Measurements from ENCODE around the gene DYNLT2B.
"Not testable (repeated sequence)": the region's sequence is repeated elsewhere in the genome, so short reads cannot be mapped to it uniquely, and the experiment has no call there.

The DYNLT2B gene

DNA sequence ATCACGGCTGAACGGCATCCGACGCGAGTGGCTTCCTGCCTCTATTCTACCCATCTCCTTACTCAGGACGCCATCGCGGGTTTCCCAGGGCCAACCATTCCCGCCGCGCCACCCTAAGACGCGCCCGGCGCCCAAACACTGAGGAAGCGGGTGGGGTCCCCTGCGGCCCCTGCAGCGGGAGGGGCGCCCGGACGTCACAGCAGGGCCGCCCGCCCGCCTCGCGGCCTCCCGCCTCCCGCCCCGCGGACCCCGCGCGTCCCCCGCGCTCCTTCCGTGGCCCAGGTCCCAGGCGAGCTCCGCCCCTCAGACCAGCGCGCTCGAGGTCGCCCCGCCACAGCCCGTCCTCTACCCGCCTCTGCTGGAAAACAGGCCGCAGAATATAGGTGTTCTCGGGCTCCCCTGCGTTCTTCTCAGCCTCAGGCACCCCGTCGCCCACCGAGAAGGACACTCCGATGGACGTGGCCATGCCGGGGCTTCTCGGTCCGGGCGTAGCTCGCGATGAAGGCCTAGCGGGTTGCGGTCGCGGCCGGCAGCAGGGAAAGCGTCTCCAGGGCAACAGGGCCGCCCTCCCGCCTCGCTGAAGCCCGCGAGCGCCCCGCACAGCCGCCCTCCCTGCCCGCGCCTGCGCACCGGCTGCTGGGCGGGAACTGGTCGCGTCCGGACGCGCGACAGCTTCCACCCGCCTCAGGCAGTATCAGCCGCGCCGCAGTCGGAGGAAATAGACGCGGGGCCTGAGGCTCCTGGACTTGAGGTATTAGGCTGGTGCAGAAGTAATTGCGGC, at the start of gene DYNLT2B:
Gene DYNLT2B (minus strand): TSS at position 554 of the 781 bp plus-strand sequence. CDS start 88 bp downstream, at position 466.
- peak; percentile 54 for DNase-seq (ENCODE audit: low read depth)

DNA sequence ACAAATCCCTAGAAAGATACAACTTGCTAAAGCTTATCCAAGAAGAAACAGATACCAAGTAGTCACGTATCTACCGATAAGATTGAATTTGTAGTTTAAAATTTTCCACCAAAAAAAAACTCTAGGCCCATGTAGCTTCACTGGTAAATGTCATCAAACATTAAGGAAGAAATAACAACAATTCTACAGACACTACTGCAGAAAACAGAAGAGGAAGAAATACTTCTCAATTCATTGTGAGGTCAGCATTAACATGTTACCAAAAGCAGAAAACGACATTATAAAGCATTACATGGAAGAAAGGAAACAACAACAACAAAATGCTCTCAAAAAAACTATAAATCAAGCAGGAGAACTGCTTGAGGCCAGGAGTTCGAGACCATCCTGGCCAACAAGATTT, 47.7 kb upstream of the DYNLT2B start:
- no peak for DNase-seq (ENCODE audit: low read depth)

DNA sequence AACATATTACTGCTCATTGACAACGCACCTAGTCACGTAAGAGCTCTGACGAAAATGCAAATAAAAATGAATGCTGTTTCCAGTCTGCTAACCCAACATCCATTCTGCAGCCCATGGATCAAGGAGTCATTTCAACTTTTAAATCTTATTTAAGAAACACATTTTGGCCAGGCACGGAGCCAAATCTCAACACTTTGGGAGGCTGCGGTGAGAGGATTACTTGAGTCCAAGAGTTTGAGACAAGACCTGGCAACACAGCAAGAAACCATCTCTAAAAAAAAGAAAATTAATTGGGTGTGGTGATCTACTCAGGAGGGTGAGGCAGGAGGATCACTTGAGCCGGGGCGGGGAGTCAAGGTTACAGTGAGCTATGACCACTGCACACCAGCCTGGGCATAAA, 42.5 kb upstream of the DYNLT2B start:
- no peak for DNase-seq (ENCODE audit: low read depth)

DNA sequence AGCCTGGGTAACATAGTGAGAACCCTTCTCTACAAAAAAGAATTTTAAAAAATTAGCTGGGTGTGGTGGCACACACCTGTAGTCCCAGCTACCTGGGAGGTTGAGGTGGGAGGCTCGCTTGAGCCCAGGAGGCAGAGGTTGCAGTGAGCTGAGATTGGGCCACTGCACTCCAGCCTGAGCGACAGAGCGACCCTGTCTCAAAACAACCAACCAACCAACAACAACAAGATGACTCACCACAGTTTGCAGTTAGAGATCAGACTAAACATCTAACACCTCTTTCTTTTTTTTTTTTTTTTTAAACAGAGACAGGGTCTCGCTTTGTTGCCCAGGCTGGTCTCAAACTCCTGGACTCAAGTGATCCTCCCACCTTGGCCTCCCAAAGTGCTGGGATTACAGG, 40.5 kb upstream of the DYNLT2B start:
- DNase-seq (ENCODE audit: low read depth): not testable (repeated sequence)

DNA sequence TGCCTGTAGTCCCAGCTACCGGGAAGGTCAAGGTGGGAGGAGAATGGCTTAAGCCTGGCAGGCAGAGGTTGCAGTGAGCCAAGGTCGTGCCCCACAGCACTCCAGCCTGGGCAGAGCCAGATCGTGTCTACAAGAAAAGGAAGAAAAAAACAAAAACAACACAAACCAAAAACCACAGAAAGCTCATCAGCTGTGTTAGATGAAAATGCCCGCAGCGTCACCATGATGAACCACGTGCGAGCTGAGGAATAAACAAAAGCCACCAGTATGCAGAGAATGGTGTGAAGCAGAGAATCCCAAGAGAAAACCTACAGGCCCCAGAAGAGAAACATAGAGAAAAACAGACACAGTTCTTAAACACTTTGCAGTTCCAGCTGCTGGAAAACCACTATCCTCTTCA, 39.9 kb upstream of the DYNLT2B start:
- no peak for DNase-seq (ENCODE audit: low read depth)

DNA sequence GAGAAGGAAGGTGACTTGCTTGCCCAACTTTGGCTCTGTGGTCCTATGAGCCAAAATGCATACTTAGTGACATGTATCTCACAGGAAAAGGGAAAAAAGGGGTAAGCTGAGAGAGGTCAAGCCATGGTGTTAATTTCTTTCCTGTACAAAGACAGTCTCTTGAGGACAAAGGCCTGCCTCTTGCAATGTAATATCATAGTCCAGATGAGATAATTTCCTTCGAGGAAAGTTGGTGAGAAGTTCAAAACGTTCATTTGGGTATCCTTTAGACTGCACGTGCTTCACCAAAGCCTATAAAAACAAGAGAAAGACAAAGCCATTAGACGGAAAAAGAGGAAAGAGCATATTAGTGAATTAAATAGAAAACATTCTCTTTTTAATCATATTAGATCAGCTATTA, 38.5 kb upstream of the DYNLT2B start:
- DNase-seq (ENCODE audit: low read depth): no peak

DNA sequence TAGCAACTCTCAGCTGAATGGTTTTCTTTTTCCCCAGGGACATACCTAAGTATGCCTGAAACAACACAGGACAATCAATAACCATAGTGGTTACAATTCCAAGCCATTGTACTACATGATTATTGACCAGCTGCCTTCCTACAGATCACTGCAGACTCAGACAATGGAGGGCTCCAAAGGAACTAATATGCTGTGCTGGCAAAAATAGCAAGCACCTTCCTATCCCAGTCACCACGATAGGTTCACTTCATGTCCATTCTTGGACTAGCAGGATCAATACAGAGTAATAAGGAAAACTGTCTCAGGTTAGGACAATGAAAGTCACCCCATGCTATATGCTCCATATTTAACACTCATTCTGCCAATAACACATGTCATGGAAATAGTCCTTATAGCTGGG, 37.6 kb upstream of the DYNLT2B start:
- DNase-seq (ENCODE audit: low read depth): no peak

DNA sequence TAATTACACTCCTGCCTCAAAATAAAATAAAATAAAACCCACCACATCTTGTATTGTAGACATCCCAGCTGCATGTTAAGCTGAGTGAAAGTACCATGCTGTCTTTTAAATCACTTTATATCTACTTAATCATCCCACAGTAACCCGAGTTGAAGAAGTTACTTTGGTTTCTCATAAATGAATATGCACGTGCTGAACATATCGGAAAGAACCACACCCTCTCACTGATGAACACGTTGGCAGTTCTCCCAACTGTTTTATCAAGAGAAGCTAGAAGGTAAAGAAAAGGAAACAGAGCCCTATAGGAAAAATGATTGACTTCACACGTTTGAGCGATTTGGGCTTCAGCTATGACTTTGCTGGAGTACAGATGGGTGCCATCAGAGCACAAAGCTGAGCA, 36.1 kb upstream of the DYNLT2B start:
- no peak for DNase-seq (ENCODE audit: low read depth)

DNA sequence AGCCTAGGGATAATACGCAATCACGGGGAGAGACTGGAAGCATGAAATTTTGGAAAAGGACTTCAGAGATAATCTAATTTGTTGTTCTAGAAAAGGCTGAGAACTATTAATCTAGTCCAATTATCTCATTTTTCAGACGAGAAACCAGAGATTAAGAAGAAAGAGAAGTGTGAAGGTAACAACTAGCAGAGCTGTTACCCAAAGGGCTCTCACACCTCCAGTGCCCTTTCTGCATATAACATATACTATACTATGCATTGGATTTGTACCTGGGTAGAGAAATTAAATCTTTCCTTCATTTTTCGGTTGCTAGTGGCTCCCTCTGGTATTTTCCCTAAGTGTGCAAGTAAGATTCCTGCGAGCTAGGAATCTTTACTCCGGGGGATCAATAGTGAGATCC, 33.5 kb upstream of the DYNLT2B start:
- DNase-seq (ENCODE audit: low read depth): no peak

DNA sequence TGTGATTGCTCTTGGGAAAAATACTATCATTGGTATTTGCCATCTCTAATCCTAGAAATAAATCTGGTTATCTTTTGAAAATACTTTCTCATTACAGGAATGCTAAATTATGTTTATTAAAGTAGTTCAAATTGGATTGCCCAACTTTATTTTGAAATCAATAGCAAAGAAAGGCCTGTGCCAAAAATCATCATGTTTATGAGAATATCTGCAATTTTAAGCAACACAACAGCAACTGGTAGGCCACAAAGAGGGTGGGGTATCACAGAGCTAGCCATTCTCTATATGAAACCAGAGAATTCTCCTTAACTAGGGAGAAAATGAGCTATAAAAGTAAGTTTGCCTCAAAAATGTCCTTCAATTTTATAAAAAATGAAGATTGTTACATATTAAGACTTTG, 32.0 kb upstream of the DYNLT2B start:
- no peak for DNase-seq (ENCODE audit: low read depth)

DNA sequence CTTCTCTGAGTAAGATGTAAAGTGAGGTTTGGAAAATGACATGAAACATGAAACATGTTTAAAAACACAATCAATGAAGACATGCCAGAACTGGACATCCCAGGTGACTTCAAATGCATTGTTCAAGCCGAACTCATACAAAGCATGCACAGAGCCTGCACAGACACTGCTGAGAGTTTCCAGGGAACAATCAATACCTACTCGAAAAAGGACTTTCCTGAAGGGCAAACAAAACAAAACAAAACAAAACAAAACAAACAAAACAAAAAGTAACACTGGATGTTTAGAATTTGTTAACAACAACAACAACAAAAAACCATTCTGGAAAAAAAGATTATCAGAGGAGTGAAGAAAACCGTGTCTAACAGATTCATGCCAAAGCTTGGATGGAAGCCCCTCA, 30.7 kb upstream of the DYNLT2B start:
- DNase-seq (ENCODE audit: low read depth): no peak

DNA sequence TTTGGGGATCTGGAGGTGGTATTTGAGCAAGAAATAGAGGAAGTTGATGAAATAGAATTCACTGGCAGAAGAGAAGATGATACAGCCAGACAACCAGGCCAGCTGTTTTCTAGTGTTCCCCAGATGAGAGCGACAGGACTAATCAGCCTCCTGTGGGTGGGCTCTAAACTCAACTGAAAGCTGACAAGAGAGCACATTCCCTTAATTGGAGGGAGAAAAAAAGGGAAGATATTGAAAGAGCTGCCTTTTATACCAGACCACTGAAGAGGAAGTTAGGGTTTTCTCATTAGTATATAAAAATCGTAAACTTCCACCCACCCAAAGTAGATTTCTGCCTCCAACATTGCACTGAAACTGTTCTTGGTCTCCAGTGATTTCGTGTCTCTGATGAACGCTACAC, 26.6 kb upstream of the DYNLT2B start:
- DNase-seq (ENCODE audit: low read depth): no peak

DNA sequence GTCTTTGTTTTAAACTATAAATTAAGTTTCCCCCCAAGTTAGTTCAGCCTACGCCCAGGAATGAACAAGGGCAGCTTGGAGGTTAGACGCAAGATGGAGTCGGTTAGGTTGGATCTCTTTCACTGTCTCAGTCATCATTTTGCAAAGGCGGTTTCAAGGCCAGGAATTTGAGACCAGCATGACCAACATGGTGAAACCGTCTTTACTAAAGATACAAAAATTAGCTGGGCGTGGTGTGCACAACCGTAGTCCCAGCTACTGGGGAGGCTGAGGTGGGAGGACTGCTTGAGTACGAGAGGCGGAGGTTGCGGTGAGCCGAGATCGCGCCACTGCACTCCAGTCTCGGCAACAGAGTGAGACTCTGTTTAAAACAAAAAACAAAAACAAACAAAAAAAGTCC, 25.9 kb upstream of the DYNLT2B start:
- DNase-seq (ENCODE audit: low read depth): not testable (repeated sequence)

DNA sequence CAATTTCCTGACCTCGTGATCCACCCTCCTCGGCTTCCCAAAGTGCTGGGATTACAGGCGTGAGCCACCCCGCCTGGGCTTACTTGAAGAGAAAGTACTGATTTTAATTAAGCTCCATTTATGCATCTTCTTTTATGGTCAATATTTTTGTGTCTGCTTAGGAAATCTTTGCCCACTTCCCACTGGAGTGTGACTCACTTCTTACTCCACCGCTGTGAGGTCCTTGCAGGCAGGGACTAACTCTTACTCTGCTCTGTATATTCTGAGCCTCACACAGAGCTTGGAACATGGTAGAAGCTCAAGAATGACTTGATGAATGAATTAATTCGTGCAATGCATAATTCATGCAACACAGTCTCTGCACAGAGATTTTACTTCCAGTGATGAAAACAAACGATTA, 23.1 kb upstream of the DYNLT2B start:
- DNase-seq (ENCODE audit: low read depth): peak; percentile 37

DNA sequence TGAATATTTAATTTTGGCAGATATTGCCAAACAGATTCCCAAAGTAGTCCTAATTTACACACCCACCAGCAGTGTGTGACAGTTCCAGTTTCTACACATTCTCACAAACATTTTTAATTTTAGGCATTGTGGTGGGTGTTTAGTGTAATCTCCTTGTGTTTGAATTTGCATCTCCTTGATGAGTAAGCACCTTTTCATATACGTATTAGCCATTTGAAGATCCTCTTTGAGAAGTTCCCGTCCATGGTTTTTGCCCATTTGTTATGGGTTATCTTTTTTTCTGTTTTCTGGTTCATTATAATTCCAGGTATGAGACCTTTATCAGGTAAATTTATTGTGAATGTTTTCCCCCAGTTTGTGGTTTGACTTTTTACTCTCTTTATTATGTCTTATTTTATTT, 22.4 kb upstream of the DYNLT2B start:
- DNase-seq (ENCODE audit: low read depth): no peak

DNA sequence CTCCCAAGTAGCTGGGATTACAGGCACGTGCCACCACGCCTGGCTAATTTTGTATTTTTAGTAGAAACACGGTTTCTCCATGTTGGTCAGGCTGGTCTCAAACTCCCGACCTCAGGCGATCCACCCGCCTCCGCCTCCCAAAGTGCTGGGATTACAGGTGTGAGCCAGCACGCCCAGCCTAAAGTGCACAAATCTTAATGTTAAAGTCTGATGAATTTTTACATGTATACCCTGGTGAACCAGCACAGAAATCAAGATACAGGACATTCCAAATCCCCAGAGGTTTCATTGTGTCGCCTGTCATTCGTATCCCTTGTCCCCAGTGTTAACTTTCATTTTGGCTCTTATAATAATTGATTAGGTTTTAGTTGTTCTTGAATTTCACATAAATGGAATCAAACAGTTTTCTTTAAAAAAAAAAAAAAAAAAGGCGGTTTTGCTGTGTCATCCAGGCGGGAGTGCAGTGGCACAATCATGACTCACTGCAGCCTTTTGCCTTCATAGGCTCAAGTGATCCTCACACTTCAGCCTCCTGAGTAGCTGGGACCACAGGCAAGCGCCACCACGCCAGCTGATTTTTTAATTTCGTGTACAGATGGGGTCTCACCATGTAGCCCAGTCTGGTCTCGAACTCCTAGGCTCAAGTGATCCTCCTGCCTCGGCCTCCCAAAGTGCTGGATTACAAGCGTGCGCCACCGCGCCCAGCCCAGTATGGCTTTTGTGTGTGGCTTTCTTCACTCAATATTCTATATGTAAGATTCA, 21.6 kb upstream of the DYNLT2B start:
- no peak for DNase-seq (ENCODE audit: low read depth)

DNA sequence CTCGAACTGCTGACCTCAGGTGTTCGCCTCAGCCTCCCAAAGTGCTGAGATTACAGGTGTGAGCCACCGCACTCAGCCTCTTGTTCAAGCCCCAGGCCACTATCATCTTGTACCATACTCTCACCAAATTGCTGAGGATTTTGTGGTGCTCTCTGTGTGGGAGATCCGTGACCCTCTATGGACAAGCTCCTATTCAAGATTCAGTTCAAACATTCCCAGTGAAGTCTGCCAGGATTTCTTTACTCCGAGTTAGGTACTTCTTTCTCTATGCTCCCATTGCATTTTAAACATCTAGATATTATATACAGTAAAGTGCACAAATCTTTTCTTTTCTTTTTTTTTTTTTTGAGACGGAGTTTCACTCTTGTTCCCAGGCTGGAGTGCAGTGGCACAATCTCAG, 21.0 kb upstream of the DYNLT2B start:
- no peak for DNase-seq (ENCODE audit: low read depth)

DNA sequence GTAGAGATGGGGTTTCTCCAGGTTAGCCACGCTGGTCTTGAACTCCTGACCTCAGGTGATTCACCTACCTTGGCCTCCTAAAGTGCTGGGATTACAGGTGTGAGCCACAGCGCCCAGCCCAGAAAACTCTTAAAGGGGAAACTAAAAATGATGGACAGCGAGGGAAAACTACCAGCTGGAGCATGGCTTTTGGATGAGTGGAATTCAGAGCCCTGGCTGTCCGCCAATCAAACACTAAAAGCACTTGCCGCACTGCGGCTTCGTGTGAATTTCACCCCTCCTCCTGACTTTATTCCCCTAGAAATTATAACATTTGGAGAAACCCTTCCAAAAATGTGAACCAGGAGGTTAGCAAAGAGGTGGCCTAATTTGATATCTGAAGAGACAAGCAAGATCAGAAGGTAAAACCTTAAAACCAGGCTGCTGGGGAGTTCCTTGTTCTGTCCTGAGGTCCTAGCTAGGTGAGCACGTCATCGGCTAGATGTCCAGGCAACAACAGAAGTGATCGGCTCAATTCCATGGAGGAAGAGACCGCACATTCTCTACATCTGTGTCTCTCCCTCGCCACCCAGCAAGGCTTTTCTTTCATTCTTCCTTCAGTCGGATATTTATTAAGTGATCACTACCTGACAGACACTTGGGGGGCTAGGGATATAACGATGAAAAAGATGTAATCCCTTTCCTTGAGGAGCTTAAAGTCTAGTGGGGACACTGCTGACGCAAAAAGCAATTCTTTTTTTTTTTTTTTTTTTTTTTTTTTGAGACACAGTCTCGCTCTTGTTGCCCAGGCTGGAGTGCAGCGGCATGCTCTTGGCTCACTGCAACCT, 18.5 kb upstream of the DYNLT2B start:
- DNase-seq (ENCODE audit: low read depth): no peak

DNA sequence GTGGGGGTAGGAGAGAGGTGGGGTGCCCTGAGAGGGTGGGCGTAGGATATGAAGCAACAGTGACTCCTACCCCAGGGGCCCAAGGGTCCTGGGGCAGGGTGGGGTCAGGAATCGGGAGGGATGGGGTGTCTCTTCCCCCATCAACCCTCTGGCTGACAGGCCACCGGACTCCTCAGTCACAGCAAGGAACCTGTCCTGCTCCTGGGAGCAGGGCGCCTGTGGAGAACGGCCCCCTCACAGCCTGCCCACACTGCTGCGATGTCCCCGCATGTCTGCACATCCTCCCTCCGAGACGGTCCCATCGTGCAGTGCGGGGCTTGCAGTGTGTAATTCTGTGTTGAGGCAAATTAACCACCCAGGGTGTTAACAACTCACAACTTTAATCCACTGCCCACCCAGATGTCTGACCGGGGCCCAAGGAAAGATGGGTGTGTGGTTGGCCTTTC, 17.5 kb upstream of the DYNLT2B start:
- DNase-seq (ENCODE audit: low read depth): no peak

DNA sequence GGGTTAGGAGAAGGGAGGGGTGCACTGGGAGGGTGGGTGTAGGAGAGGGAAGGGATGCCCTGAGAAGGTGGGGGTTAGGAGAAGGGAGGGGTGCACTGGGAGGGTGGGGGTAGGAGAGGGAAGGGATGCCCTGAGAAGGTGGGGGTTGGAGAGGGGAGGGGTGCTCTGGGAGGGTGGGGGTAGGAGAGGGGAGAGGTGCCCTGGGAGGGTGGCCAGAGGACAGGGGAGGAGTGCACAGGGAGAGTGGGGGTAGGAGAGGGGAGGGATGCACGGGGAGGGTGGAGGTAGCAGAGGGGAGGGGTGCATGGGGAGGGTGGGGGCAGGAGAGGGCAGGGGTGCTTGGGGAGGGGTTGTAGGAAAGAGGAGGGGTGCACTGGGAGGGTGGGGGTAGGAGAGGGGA, 16.9 kb upstream of the DYNLT2B start:
- DNase-seq (ENCODE audit: low read depth): no peak

DNA sequence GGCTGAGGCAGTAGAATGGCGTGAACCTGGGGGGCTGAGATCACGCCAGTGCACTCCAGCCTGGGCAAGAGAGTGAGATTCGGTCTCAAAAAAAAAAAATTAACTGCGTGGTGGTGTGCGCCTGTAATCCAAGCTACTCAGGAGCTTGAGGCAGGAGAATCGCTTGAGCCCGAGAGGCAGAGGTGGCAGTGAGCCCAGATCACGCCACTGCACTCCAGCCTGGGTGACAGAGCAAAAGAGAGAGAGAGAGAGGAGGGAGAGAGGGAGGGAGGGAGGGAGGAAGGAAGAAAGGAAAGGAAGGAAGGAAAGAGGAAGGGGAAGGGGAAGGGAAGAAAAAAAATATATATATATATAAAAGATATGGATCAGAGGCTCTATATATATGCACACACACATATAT, 14.1 kb upstream of the DYNLT2B start:
- DNase-seq (ENCODE audit: low read depth): no peak

DNA sequence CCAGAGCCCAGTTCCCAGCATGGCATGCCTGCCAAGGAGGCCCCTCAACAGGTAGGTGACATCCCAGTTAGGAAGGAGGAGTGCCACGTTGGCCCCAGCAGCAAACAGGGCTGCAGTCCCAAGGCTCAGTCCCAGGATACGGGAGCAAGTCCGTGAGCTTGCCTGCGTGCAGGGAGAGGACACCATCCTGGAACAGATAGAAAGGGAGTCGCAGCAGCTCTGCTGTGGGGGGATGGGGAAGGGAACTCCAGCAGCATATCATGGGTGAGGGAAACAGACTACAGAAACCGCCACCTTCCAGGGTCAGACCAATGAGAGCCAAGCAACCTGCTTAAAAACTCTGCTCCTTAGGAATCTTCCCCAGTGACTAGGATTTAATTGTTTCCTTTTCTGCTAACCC, 9.4 kb upstream of the DYNLT2B start:
- DNase-seq (ENCODE audit: low read depth): no peak

DNA sequence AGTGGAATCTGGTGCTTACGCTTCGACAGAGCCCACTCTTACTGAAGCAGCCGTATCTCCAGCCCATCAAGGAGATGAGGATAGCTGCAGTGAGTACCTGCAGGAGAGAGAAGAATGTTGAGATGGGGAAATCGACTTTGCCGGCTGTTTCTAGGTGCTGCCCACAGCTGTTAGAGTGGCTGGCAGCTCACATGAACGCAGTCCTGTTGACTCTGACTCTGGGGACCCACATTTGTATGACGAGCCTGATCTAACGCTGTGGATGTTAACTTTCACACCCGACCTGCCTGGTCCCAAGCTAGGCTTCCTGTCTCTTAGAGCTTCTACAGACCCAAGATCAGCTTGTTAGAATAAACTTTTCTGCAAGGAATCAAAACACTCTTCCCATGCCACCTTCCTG, 8.9 kb upstream of the DYNLT2B start:
- no peak for DNase-seq (ENCODE audit: low read depth)

Measured in GM04503 (cell line).